IMR-90 (cell line): ENCODE results near the gene LUC7L3. TPM values are rescaled to one million over a fixed set of nuclear protein-coding genes. Genes with fewer than 3 reads are reported as not detected.

Source experiments
- ATAC-seq: fragments of 200-7000 bp; cut with Tn5 transposase; 2 replicates; pipeline ENCODE4 v1.9.1; 2020; ENCODE audit warnings: low read depth, mild to moderate bottlenecking, moderate library complexity
- BruUV-seq: library from RNA; stranded (reverse); fragments of 400-500 nt; replicated peaks from 2 replicates; lab custom pipeline; 2021; lab: Mats Ljungman, UMichigan
- CTCF ChIA-PET: fragments of 300-600 bp; formaldehyde crosslinking; extraction: SDS; loops from one replicate; lab custom pipeline; 2021; ENCODE audit warnings: antibody characterized with exemption; lab: Yijun Ruan, JAX
- POLR2A ChIA-PET: fragments of 300-600 bp; sonication (Branson Sonifier 250); formaldehyde crosslinking; loops from one replicate; lab custom pipeline; 2022; ENCODE audit warnings: antibody characterized with exemption; ENCODE audit not compliant: unreplicated experiment; lab: Charles Lee
- DNase-seq: peaks from one replicate; pipeline ENCODE4 v3.0.0; 2013
- H2AFZ ChIP-seq: replicated peaks from 2 replicates; pipeline ENCODE3; 2013; ENCODE audit warnings: low read length, mild to moderate bottlenecking; ENCODE audit not compliant: poor library complexity
- H2AK5ac ChIP-seq: 2 replicates; pipeline ENCODE4 v1.6.1; 2013; ENCODE audit warnings: low read depth, low read length, inconsistent platforms
- H2AK9ac ChIP-seq: replicated peaks from 2 replicates; pipeline ENCODE3; 2013; ENCODE audit warnings: mild to moderate bottlenecking, low read depth, low read length, moderate library complexity; ENCODE audit not compliant: poor library complexity
- H2BK120ac ChIP-seq: 2 replicates; pipeline ENCODE4 v1.6.1; 2013; ENCODE audit warnings: low read depth, low read length, inconsistent platforms
- H2BK15ac ChIP-seq: 3 replicates; pipeline ENCODE4 v1.6.1; 2013; ENCODE audit warnings: low read depth, low read length, inconsistent platforms
- H2BK20ac ChIP-seq: 2 replicates; pipeline ENCODE4 v1.6.1; 2013; ENCODE audit warnings: low read depth, mild to moderate bottlenecking, inconsistent platforms, low read length, moderate library complexity
- H2BK5ac ChIP-seq: 2 replicates; pipeline ENCODE4 v1.6.1; 2013; ENCODE audit warnings: mild to moderate bottlenecking, low read depth, low read length, inconsistent platforms; ENCODE audit not compliant: poor library complexity, severe bottlenecking
- H3K14ac ChIP-seq: replicated peaks from 2 replicates; pipeline ENCODE4 v1.6.1; 2013; ENCODE audit warnings: low read depth, low read length, inconsistent platforms
- H3K18ac ChIP-seq: 2 replicates; pipeline ENCODE4 v1.6.1; 2013; ENCODE audit warnings: low read depth, low read length, control low read depth
- H3K23ac ChIP-seq: 2 replicates; pipeline ENCODE4 v1.6.1; 2013; ENCODE audit warnings: low read depth, low read length, inconsistent platforms
- H3K27ac ChIP-seq: 2 replicates; pipeline ENCODE4 v1.5.1; 2013; ENCODE audit warnings: mild to moderate bottlenecking, control low read depth, low read length; ENCODE audit not compliant: insufficient read depth
- H3K27me3 ChIP-seq: 2 replicates; pipeline ENCODE4 v1.6.1; 2013; ENCODE audit warnings: low read length; ENCODE audit not compliant: control insufficient read depth, insufficient read depth
- H3K36me3 ChIP-seq: 2 replicates; pipeline ENCODE4 v1.6.1; 2013; ENCODE audit warnings: low read length, mixed read lengths; ENCODE audit not compliant: control insufficient read depth, insufficient read depth
- H3K4ac ChIP-seq: 2 replicates; pipeline ENCODE4 v1.6.1; 2013; ENCODE audit warnings: low read depth, low read length, inconsistent platforms
- H3K4me1 ChIP-seq: 2 replicates; pipeline ENCODE4 v1.6.1; 2013; ENCODE audit warnings: low read length, mixed read lengths; ENCODE audit not compliant: control insufficient read depth, insufficient read depth
- H3K4me2 ChIP-seq: 2 replicates; pipeline ENCODE4 v1.6.1; 2013; ENCODE audit warnings: low read depth, mild to moderate bottlenecking, control low read depth, low read length, moderate library complexity
- H3K4me3 ChIP-seq: 2 replicates; pipeline ENCODE4 v1.5.1; 2013; ENCODE audit warnings: low read depth, mild to moderate bottlenecking, control low read depth, low read length, moderate library complexity; ENCODE audit not compliant: insufficient read depth
- H3K56ac ChIP-seq: 2 replicates; pipeline ENCODE4 v1.6.1; 2013; ENCODE audit warnings: low read length, inconsistent platforms; ENCODE audit not compliant: insufficient read depth; ENCODE audit errors: extremely low read depth
- H3K79me1 ChIP-seq, 2 experiments: 2 replicates each; pipeline ENCODE4 v1.6.1; 2013; ENCODE audit warnings: low read length in 2 of 2, inconsistent platforms in 1 of 2, low read depth in 1 of 2
- H3K9ac ChIP-seq: 2 replicates; pipeline ENCODE4 v1.6.1; 2013; ENCODE audit warnings: low read depth, low read length, control low read depth
- H3K9me1 ChIP-seq: 2 replicates; pipeline ENCODE4 v1.6.1; 2013; ENCODE audit warnings: low read length, inconsistent platforms; ENCODE audit not compliant: insufficient read depth
- H3K9me3 ChIP-seq: 2 replicates; pipeline ENCODE4 v1.6.1; 2013; ENCODE audit warnings: low read length; ENCODE audit not compliant: control insufficient read depth, insufficient read depth
- H4K20me1 ChIP-seq: 2 replicates; pipeline ENCODE4 v1.6.1; 2013; ENCODE audit warnings: low read length, inconsistent platforms; ENCODE audit not compliant: insufficient read depth
- H4K5ac ChIP-seq: 2 replicates; pipeline ENCODE4 v1.6.1; 2013; ENCODE audit warnings: mild to moderate bottlenecking, low read depth, low read length, control low read depth
- H4K8ac ChIP-seq, 2 experiments: 2 replicates each; pipeline ENCODE4 v1.6.1; 2013; ENCODE audit warnings: low read depth in 2 of 2, low read length in 2 of 2, control low read depth in 1 of 2, inconsistent platforms in 1 of 2
- H4K91ac ChIP-seq: 2 replicates; pipeline ENCODE4 v1.6.1; 2013; ENCODE audit warnings: low read depth, low read length, inconsistent platforms; ENCODE audit not compliant: insufficient read depth
- BHLHE40 ChIP-seq: fragments of 150-350 bp; IDR thresholded peaks from 2 replicates; pipeline ENCODE4 v1.6.1; 2016; ENCODE audit warnings: mild to moderate bottlenecking, low read depth, low read length
- CEBPB ChIP-seq: IDR thresholded peaks from 2 replicates; pipeline ENCODE4 v1.6.1; 2012; ENCODE audit warnings: low read depth, low read length, improper control_type of control experiment
- CHD1 ChIP-seq: IDR thresholded peaks from 2 replicates; pipeline ENCODE4 v1.6.1; 2012; ENCODE audit warnings: low read depth, low read length, improper control_type of control experiment
- FOS ChIP-seq: fragments of 150-350 bp; IDR thresholded peaks from 2 replicates; pipeline ENCODE4 v1.6.1; 2016; ENCODE audit warnings: low read depth, low read length
- MAFK ChIP-seq: IDR thresholded peaks from 2 replicates; pipeline ENCODE4 v1.6.1; 2012; ENCODE audit warnings: low read depth, low read length, improper control_type of control experiment
- MAZ ChIP-seq: IDR thresholded peaks from 2 replicates; pipeline ENCODE4 v1.6.1; 2012; ENCODE audit warnings: low read depth, mild to moderate bottlenecking, low read length, improper control_type of control experiment, moderate library complexity, borderline replicate concordance
- NFE2L2 ChIP-seq: fragments of 150-350 bp; IDR thresholded peaks from 2 replicates; pipeline ENCODE4 v1.6.1; 2016; ENCODE audit warnings: low read depth, mild to moderate bottlenecking, low read length
- POLR2A ChIP-seq: IDR thresholded peaks from 2 replicates; pipeline ENCODE4 v1.6.1; 2012; ENCODE audit warnings: mild to moderate bottlenecking, low read depth, low read length
- RAD21 ChIP-seq: IDR thresholded peaks from 2 replicates; pipeline ENCODE4 v1.6.1; 2012; ENCODE audit warnings: low read length, improper control_type of control experiment
- RCOR1 ChIP-seq: IDR thresholded peaks from 2 replicates; pipeline ENCODE4 v1.6.1; 2012; ENCODE audit warnings: mild to moderate bottlenecking, low read length, improper control_type of control experiment; ENCODE audit not compliant: insufficient replicate concordance
- RFX5 ChIP-seq: IDR thresholded peaks from 2 replicates; pipeline ENCODE4 v1.8.0; 2012; ENCODE audit warnings: low read depth, mild to moderate bottlenecking, low read length, moderate library complexity
- SMC3 ChIP-seq: fragments of 150-350 bp; IDR thresholded peaks from 2 replicates; pipeline ENCODE4 v1.6.1; 2016; ENCODE audit warnings: low read depth, mild to moderate bottlenecking, antibody characterized with exemption, low read length, moderate library complexity
- WGBS, 2 experiments: methylation state at CpG; one replicate each; pipeline versions ENCODE4 v1.1.5 to v1.1.7; 2013; ENCODE audit warnings: missing lambda C conversion rate in 2 of 2; ENCODE audit not compliant: insufficient read length in 1 of 2; ENCODE audit errors: extremely low coverage in 2 of 2; 5-methylcytosine and 5-hydroxymethylcytosine counted together
- dilution Hi-C: fragments of 300-500 bp; cut with HindIII; formaldehyde crosslinking; loops from one replicate; pipeline ENCODE4 v1.14.3; 2018; ENCODE audit warnings: low sequenced_read_pairs; ENCODE audit not compliant: unreplicated experiment
- in situ Hi-C: fragments of 300-500 bp; cut with MboI; formaldehyde crosslinking; loops from 3 replicates; pipeline ENCODE4 v1.14.3; 2019; ENCODE audit warnings: low sequenced_read_pairs, inconsistent platforms, mixed read lengths
- intact Hi-C: fragments of 100-400 bp; cut with micrococcal nuclease; formaldehyde crosslinking; loops from 2 replicates; pipeline ENCODE4 v1.10.0; 2022
- polyA plus RNA-seq, 3 experiments: library from polyadenylated mRNA; depleted of rRNA; stranded (reverse); fragments of >200 nt; gene quantifications; 2 replicates each; pipeline ENCODE4 v1.2.3, GENCODE V29; 2012; ENCODE audit warnings: low replicate concordance in 1 of 3
- total RNA-seq: library from RNA; depleted of rRNA; stranded (reverse); fragments of >200 nt; gene quantifications from 2 replicates; pipeline ENCODE4 v1.2.3, GENCODE V29; 2012
- TF ChIP-seq, protein P1 (sequence below): conservative IDR thresholded peaks from 2 replicates; pipeline ENCODE4 v1.5.1; 2012; ENCODE audit warnings: mild to moderate bottlenecking, low read depth, low read length, improper control_type of control experiment
- TF ChIP-seq, protein P2 (sequence below): fragments of 150-350 bp; IDR thresholded peaks from 2 replicates; pipeline ENCODE4 v1.6.1; 2016; ENCODE audit warnings: low read depth, mild to moderate bottlenecking, low read length, moderate library complexity, borderline replicate concordance
- TF ChIP-seq, protein P3 (sequence below): fragments of 150-350 bp; IDR thresholded peaks from 2 replicates; pipeline ENCODE4 v1.6.1; 2017; ENCODE audit warnings: mild to moderate bottlenecking, antibody characterized with exemption, low read length, low read depth

Gene LUC7L3
- total and polyA plus RNA-seq, 2 of the 4 experiments (the other 2 are of a cell fraction), result 17.7 to 44.7 TPM

DNA sequence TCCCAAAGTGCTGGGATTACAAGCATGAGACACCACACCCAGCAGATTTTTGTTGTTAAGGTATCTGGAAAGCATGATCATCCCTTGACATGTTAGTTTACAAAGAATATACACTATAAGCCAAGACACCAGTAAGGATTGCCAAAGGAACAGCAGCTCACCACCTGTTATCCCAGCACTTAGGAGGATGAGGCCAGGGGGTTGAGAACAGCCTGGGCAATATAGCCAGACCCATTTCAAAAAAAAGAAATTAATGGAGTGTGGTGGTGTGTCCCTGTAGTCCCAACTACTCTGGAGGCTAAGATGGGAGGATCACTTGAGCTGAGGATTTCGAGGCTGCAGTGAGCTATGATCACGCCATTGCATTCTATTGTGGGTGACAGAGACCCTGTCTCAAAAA is 42.8 kb downstream of the LUC7L3 start:
- Histone ChIP-seq H2BK120ac (no peak overlapping the region), H2AK9ac (no peak overlapping the region), H2BK20ac (no peak overlapping the region), H2BK5ac (no peak overlapping the region), H2AK5ac (no peak overlapping the region), H2AFZ (no peak overlapping the region), H4K8ac (no peak overlapping the region), H4K5ac (no peak overlapping the region; the same call in 1 of the 2 replicates), H3K4me3 (no peak overlapping the region), H3K4ac (no peak overlapping the region), H3K14ac (no peak overlapping the region), H3K56ac (no peak overlapping the region), H4K20me1 (no peaks in the 10 kb centered on the region), H4K91ac (no peak overlapping the region), H3K4me1 (no peaks in the 10 kb centered on the region), H2BK15ac (no peak overlapping the region), H3K36me3 (no peaks in the 10 kb centered on the region), H3K27me3 (peaks cover 2% of the 10 kb centered on the region; the same call in 1 of the 2 replicates), H3K9me1 (no peaks in the 10 kb centered on the region), H3K18ac (no peak overlapping the region), H3K9me3 (no peaks in the 10 kb centered on the region), H3K27ac (no peak overlapping the region), H3K4me2 (no peak overlapping the region), H3K23ac (no peak overlapping the region), H3K9ac (no peak overlapping the region), H3K79me1 (no peaks in the 10 kb centered on the region)
- DNase-seq (no peak), ATAC-seq (no peak)
- no CpG with 5 or more reads among the region's 2 CpGs for WGBS, 2 experiments
- TF ChIP-seq CEBPB, result no peak
- no peak for TF ChIP-seq POLR2A
- no peak for TF ChIP-seq FOS
- no peak for TF ChIP-seq RCOR1
- TF ChIP-seq, protein P1, sequence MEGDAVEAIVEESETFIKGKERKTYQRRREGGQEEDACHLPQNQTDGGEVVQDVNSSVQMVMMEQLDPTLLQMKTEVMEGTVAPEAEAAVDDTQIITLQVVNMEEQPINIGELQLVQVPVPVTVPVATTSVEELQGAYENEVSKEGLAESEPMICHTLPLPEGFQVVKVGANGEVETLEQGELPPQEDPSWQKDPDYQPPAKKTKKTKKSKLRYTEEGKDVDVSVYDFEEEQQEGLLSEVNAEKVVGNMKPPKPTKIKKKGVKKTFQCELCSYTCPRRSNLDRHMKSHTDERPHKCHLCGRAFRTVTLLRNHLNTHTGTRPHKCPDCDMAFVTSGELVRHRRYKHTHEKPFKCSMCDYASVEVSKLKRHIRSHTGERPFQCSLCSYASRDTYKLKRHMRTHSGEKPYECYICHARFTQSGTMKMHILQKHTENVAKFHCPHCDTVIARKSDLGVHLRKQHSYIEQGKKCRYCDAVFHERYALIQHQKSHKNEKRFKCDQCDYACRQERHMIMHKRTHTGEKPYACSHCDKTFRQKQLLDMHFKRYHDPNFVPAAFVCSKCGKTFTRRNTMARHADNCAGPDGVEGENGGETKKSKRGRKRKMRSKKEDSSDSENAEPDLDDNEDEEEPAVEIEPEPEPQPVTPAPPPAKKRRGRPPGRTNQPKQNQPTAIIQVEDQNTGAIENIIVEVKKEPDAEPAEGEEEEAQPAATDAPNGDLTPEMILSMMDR, result no peak
- no peak for TF ChIP-seq SMC3
- TF ChIP-seq, protein P2, sequence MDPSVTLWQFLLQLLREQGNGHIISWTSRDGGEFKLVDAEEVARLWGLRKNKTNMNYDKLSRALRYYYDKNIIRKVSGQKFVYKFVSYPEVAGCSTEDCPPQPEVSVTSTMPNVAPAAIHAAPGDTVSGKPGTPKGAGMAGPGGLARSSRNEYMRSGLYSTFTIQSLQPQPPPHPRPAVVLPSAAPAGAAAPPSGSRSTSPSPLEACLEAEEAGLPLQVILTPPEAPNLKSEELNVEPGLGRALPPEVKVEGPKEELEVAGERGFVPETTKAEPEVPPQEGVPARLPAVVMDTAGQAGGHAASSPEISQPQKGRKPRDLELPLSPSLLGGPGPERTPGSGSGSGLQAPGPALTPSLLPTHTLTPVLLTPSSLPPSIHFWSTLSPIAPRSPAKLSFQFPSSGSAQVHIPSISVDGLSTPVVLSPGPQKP, result no peak
- TF ChIP-seq, protein P3, sequence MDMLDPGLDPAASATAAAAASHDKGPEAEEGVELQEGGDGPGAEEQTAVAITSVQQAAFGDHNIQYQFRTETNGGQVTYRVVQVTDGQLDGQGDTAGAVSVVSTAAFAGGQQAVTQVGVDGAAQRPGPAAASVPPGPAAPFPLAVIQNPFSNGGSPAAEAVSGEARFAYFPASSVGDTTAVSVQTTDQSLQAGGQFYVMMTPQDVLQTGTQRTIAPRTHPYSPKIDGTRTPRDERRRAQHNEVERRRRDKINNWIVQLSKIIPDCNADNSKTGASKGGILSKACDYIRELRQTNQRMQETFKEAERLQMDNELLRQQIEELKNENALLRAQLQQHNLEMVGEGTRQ, result no peak
- no peak for TF ChIP-seq NFE2L2
- TF ChIP-seq CHD1, result no peak
- no peak for TF ChIP-seq BHLHE40
- TF ChIP-seq MAFK, result no peak
- no peak for TF ChIP-seq MAZ
- no peak for TF ChIP-seq RFX5
- TF ChIP-seq RAD21, result no peak
- ChIA-PET POLR2A (no interaction called here), CTCF (no interaction called here)
- dilution Hi-C loops, result no loop called here
- intact Hi-C loops, result no loop called here
- in situ Hi-C loops, result no loop called here
- no TSS peak for BruUV-seq
